Natural killer cell (primary cell): ENCODE results near the gene TM4SF1. TPM values are rescaled to one million over a fixed set of nuclear protein-coding genes. Genes with fewer than 3 reads are reported as not detected.

ENCODE experiments used
- ATAC-seq, 3 donors: fragments of 150-1000 bp in 2 of 3; fragments of 200-7000 bp in 1 of 3; cut with Tn5 transposase; 1 replicate in 1 of 3; 2 replicates in 2 of 3; pipeline ENCODE4 v1.10.0; 2021; ENCODE audit warnings: mild to moderate bottlenecking in 2 of 3, moderate library complexity in 2 of 3
- DNase-seq, 2 donors: peaks; one replicate each; pipeline versions ENCODE4 v3.0.0 to v3.0.0-alpha.2; 2013 to 2021; ENCODE audit warnings: mixed read lengths in 1 of 2
- H3K27ac ChIP-seq: one replicate; pipeline ENCODE4 v1.5.1; 2013; ENCODE audit warnings: mild to moderate bottlenecking, low read length
- H3K27me3 ChIP-seq: one replicate; pipeline ENCODE4 v1.6.1; 2013; ENCODE audit warnings: low read length; ENCODE audit not compliant: control insufficient read depth, insufficient read depth
- H3K36me3 ChIP-seq: one replicate; pipeline ENCODE4 v1.6.1; 2013; ENCODE audit warnings: low read length; ENCODE audit not compliant: control insufficient read depth, insufficient read depth
- H3K4me1 ChIP-seq: one replicate; pipeline ENCODE4 v1.6.1; 2013; ENCODE audit warnings: low read length; ENCODE audit not compliant: control insufficient read depth, insufficient read depth
- H3K4me3 ChIP-seq: one replicate; pipeline ENCODE4 v1.5.1; 2013; ENCODE audit warnings: low read length
- H3K9me3 ChIP-seq: one replicate; pipeline ENCODE4 v1.6.1; 2013; ENCODE audit warnings: low read length; ENCODE audit not compliant: control insufficient read depth, insufficient read depth
- H3K27ac Mint-ChIP-seq, 2 donors: one replicate each; pipeline ENCODE4 v1.8.0; 2022; ENCODE audit warnings: mild to moderate bottlenecking in 2 of 2, mixed read lengths in 2 of 2, moderate library complexity in 1 of 2
- H3K27me3 Mint-ChIP-seq, 2 donors: one replicate each; pipeline ENCODE4 v1.8.0; 2022; ENCODE audit warnings: low read depth in 2 of 2, mixed read lengths in 2 of 2
- H3K36me3 Mint-ChIP-seq: one replicate; pipeline ENCODE4 v1.8.0; 2022; ENCODE audit warnings: mixed read lengths
- H3K4me1 Mint-ChIP-seq, 2 donors: one replicate each; pipeline ENCODE4 v1.8.0; 2022; ENCODE audit warnings: mixed read lengths in 2 of 2
- H3K4me3 Mint-ChIP-seq: one replicate; pipeline ENCODE4 v1.8.0; 2022; ENCODE audit warnings: mild to moderate bottlenecking, moderate library complexity, mixed read lengths
- H3K9me3 Mint-ChIP-seq, 2 donors: one replicate each; pipeline ENCODE4 v1.8.0; 2022; ENCODE audit warnings: mixed read lengths in 2 of 2
- CTCF ChIP-seq: fragments of 200-600 bp; IDR thresholded peaks from one replicate; pipeline ENCODE4 v1.8.0; 2022; ENCODE audit warnings: antibody characterized with exemption
- WGBS: methylation state at CpG from one replicate; pipeline ENCODE4 v1.1.7; 2013; ENCODE audit warnings: missing lambda C conversion rate; ENCODE audit not compliant: insufficient coverage; 5-methylcytosine and 5-hydroxymethylcytosine counted together
- intact Hi-C: fragments of 100-400 bp; cut with micrococcal nuclease; formaldehyde crosslinking; loops from one replicate; pipeline ENCODE4 v1.14.2; 2022
- total RNA-seq, 4 donors: library from RNA; stranded (reverse); fragments of 120-200 nt in 1 of 4; gene quantifications; one replicate each; pipeline versions ENCODE4 v1.2.3 to v1.2.4, GENCODE V29; 2013 to 2022

TM4SF1 gene
- total RNA-seq, 3 donors from 2014 or later (not counting 1 experiment from before 2014, with no cell fraction given): not detected

GRCh38 chr3:149366031-149366430, 11.4 kb downstream of the TM4SF1 start:
- WGBS: no CpG with 5 or more reads among the region's 2 CpGs
- TF ChIP-seq CTCF: no peak
- H3K4me3 ChIP-seq: no peak overlapping the region
- H3K4me1 ChIP-seq: no peaks in the 10 kb centered on the region
- H3K36me3 Mint-ChIP-seq: no peaks in the 10 kb centered on the region
- intact Hi-C loops: no loop called here
- no peaks in the 10 kb centered on the region for H3K9me3 ChIP-seq
- H3K4me3 Mint-ChIP-seq: no peak overlapping the region
- peaks cover 3 to 6% of the 10 kb centered on the region in 2 donors for H3K27me3 Mint-ChIP-seq
- ATAC-seq (no peak), DNase-seq (no peak)
- H3K27ac Mint-ChIP-seq: no peak overlapping the region
- no peaks in the 10 kb centered on the region for H3K9me3 Mint-ChIP-seq
- no peaks in the 10 kb centered on the region for H3K27me3 ChIP-seq
- no peak overlapping the region for H3K27ac ChIP-seq
- H3K36me3 ChIP-seq: no peaks in the 10 kb centered on the region
- H3K4me1 Mint-ChIP-seq: no peaks in the 10 kb centered on the region

- Mint-ChIP-seq H3K27ac (no peak overlapping the region), H3K9me3 (no peaks in the 10 kb centered on the region), H3K4me3 (no peak overlapping the region), H3K36me3 (no peaks in the 10 kb centered on the region), H3K4me1 (no peaks in the 10 kb centered on the region), H3K27me3 (peaks cover 3 to 6% of the 10 kb centered on the region in 2 donors)
- no peaks in the 10 kb centered on the region for H3K9me3 ChIP-seq
- no peaks in the 10 kb centered on the region for H3K27me3 ChIP-seq
- ATAC-seq (no peak), DNase-seq (no peak)
- TF ChIP-seq CTCF: no peak
- H3K36me3 ChIP-seq: no peaks in the 10 kb centered on the region
- H3K4me1 ChIP-seq: no peaks in the 10 kb centered on the region
- no peak overlapping the region for H3K4me3 ChIP-seq
- intact Hi-C loops: no loop called here
- no peak overlapping the region for H3K27ac ChIP-seq
- 90% methylated on average over 2 of the region's 2 CpGs for WGBS
These were observed 12.8 kb downstream of the TM4SF1 start for GRCh38 chr3:149364624-149365023.

GRCh38 chr3:149363053-149363452, 14.4 kb downstream of the TM4SF1 start:
- no peaks in the 10 kb centered on the region for H3K4me1 ChIP-seq
- 91% methylated on average over 2 of the region's 2 CpGs for WGBS
- H3K36me3 Mint-ChIP-seq: no peaks in the 10 kb centered on the region
- DNase-seq (no peak), ATAC-seq (no peak)
- no peaks in the 10 kb centered on the region for H3K27me3 ChIP-seq
- intact Hi-C loops: no loop called here
- peaks cover 6 to 11% of the 10 kb centered on the region in 2 donors for H3K27me3 Mint-ChIP-seq
- no peak overlapping the region for H3K27ac ChIP-seq
- TF ChIP-seq CTCF: no peak
- H3K4me3 ChIP-seq: no peak overlapping the region
- H3K9me3 ChIP-seq: no peaks in the 10 kb centered on the region
- H3K4me3 Mint-ChIP-seq: no peak overlapping the region
- H3K36me3 ChIP-seq: no peaks in the 10 kb centered on the region
- no peaks in the 10 kb centered on the region for H3K9me3 Mint-ChIP-seq
- H3K4me1 Mint-ChIP-seq: no peaks in the 10 kb centered on the region
- no peak overlapping the region for H3K27ac Mint-ChIP-seq

- Mint-ChIP-seq H3K36me3 (no peaks in the 10 kb centered on the region), H3K27me3 (peaks cover 6 to 11% of the 10 kb centered on the region in 2 donors), H3K4me1 (no peaks in the 10 kb centered on the region), H3K4me3 (no peak overlapping the region), H3K27ac (no peak overlapping the region), H3K9me3 (no peaks in the 10 kb centered on the region)
- Histone ChIP-seq H3K27ac (no peak overlapping the region), H3K27me3 (no peaks in the 10 kb centered on the region), H3K36me3 (no peaks in the 10 kb centered on the region), H3K9me3 (no peaks in the 10 kb centered on the region), H3K4me3 (no peak overlapping the region), H3K4me1 (no peaks in the 10 kb centered on the region)
- intact Hi-C loops: no loop called here
- DNase-seq (no peak), ATAC-seq (no peak)
- WGBS: 82% methylated on average over 4 of the region's 5 CpGs
- no peak for TF ChIP-seq CTCF
These were observed 15.1 kb downstream of the TM4SF1 start for GRCh38 chr3:149362366-149362765.
